ENCODE measurements around the gene ABAT. TPM values are rescaled to one million over a fixed set of nuclear protein-coding genes. Genes with fewer than 3 reads are reported as not detected.

ABAT gene
- total RNA-seq, 2 experiments from 2014 or later = 4.1 to 4.4 TPM

- Histone ChIP-seq H3K27me3 (ENCODE audit: control insufficient read depth in 1 of 2, insufficient read depth in 2 of 2, low read length in 2 of 2) (no peaks in the 10 kb centered on the region), H3K4me1 (ENCODE audit: insufficient read depth, low read length) (no peaks in the 10 kb centered on the region), H3K9me3 (ENCODE audit: control insufficient read depth in 1 of 2, insufficient read depth in 1 of 2, low read length in 2 of 2) (no peaks in the 10 kb centered on the region), H3K27ac (ENCODE audit: low read depth in 1 of 2, low read length in 2 of 2) (no peak overlapping the region), H3K4me3 (ENCODE audit: low read length) (no peak overlapping the region), H3K36me3 (ENCODE audit: insufficient read depth, low read length) (peaks cover 4% of the 10 kb centered on the region)
- ATAC-seq (ENCODE audit: poor library complexity) (no peak), DNase-seq (no peak)
- intact Hi-C loops (cut with DNase I, micrococcal nuclease) = no loop called here
- no peaks in the 10 kb centered on the region for H3K4me1 Mint-ChIP-seq (ENCODE audit: low read depth)
- no peak overlapping the region for H3K4me3 Mint-ChIP-seq
- ChIA-PET POLR2A (no interaction called here), CTCF (no interaction called here)
- H3K36me3 Mint-ChIP-seq (ENCODE audit: low read depth) = peaks cover 37% of the 10 kb centered on the region
- no peaks in the 10 kb centered on the region for H3K27me3 Mint-ChIP-seq
- TF ChIP-seq, protein P1, sequence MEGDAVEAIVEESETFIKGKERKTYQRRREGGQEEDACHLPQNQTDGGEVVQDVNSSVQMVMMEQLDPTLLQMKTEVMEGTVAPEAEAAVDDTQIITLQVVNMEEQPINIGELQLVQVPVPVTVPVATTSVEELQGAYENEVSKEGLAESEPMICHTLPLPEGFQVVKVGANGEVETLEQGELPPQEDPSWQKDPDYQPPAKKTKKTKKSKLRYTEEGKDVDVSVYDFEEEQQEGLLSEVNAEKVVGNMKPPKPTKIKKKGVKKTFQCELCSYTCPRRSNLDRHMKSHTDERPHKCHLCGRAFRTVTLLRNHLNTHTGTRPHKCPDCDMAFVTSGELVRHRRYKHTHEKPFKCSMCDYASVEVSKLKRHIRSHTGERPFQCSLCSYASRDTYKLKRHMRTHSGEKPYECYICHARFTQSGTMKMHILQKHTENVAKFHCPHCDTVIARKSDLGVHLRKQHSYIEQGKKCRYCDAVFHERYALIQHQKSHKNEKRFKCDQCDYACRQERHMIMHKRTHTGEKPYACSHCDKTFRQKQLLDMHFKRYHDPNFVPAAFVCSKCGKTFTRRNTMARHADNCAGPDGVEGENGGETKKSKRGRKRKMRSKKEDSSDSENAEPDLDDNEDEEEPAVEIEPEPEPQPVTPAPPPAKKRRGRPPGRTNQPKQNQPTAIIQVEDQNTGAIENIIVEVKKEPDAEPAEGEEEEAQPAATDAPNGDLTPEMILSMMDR (IDR thresholded peaks at IDR 0.05) = no peak
- no peak overlapping the region for H3K27ac Mint-ChIP-seq
- H3K9me3 Mint-ChIP-seq = no peaks in the 10 kb centered on the region
These were observed 89.5 kb downstream of the ABAT start for GRCh38 chr16:8763899-8764298.

- no peak overlapping the region for H3K4me3 Mint-ChIP-seq
- no peak overlapping the region for H3K4me3 ChIP-seq (ENCODE audit: low read length)
- ChIA-PET CTCF (no interaction called here), POLR2A (no interaction called here)
- no peak overlapping the region for H3K27ac Mint-ChIP-seq
- no peak for ATAC-seq (ENCODE audit: poor library complexity)
- H3K36me3 ChIP-seq (ENCODE audit: insufficient read depth, low read length) = peaks cover 4% of the 10 kb centered on the region
- no peaks in the 10 kb centered on the region for H3K4me1 ChIP-seq (ENCODE audit: insufficient read depth, low read length)
- no peak for DNase-seq
- no peak overlapping the region for H3K27ac ChIP-seq (ENCODE audit: low read depth in 1 of 2, low read length in 2 of 2)
- no peaks in the 10 kb centered on the region for H3K27me3 Mint-ChIP-seq
- no peaks in the 10 kb centered on the region for H3K9me3 Mint-ChIP-seq
- intact Hi-C loops (cut with DNase I, micrococcal nuclease) = no loop called here
- no peaks in the 10 kb centered on the region for H3K4me1 Mint-ChIP-seq (ENCODE audit: low read depth)
- H3K27me3 ChIP-seq (ENCODE audit: control insufficient read depth in 1 of 2, insufficient read depth in 2 of 2, low read length in 2 of 2) = no peaks in the 10 kb centered on the region
- TF ChIP-seq, protein P1 (IDR thresholded peaks at IDR 0.05) = no peak
- H3K36me3 Mint-ChIP-seq (ENCODE audit: low read depth) = peaks cover 37% of the 10 kb centered on the region
- no peaks in the 10 kb centered on the region for H3K9me3 ChIP-seq (ENCODE audit: control insufficient read depth in 1 of 2, insufficient read depth in 1 of 2, low read length in 2 of 2)
These were observed 90.3 kb downstream of the ABAT start for GRCh38 chr16:8764525-8765250.

DNA sequence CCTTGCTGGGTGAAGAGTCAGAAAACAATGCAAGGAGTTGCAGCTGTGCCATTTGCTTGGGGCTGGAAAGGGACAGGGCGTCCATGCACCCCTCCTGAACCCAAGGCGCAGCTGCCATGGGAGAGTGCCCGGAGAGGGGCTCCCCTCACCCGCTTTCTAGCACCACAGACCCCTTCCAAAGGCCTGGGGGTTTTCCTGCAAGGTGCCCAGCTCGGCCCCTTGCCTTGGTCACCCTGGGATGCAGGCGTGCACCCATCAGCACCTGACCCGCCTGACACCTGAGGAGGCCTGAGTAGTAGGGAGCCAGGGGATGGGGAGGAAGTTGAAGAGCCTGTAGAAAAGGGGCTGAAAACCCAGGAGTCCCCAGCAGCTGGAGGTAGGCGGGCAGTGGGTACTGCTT, 92.8 kb downstream of the ABAT start:
- intact Hi-C loops (cut with DNase I, micrococcal nuclease) = no loop called here
- TF ChIP-seq, protein P1 (IDR thresholded peaks at IDR 0.05) = no peak
- POLR2A ChIA-PET = no interaction called here
- no peaks in the 10 kb centered on the region for H3K27me3 Mint-ChIP-seq
- ATAC-seq (ENCODE audit: poor library complexity) (no peak), DNase-seq (no peak)
- Histone ChIP-seq H3K4me3 (ENCODE audit: low read length) (no peak overlapping the region), H3K27ac (ENCODE audit: low read depth in 1 of 2, low read length in 2 of 2) (no peak overlapping the region), H3K9me3 (ENCODE audit: control insufficient read depth in 1 of 2, insufficient read depth in 1 of 2, low read length in 2 of 2) (no peaks in the 10 kb centered on the region), H3K4me1 (ENCODE audit: insufficient read depth, low read length) (no peaks in the 10 kb centered on the region), H3K27me3 (ENCODE audit: control insufficient read depth in 1 of 2, insufficient read depth in 2 of 2, low read length in 2 of 2) (no peaks in the 10 kb centered on the region), H3K36me3 (ENCODE audit: insufficient read depth, low read length) (peaks cover 4% of the 10 kb centered on the region)
- no peak overlapping the region for H3K4me3 Mint-ChIP-seq
- peaks cover 31% of the 10 kb centered on the region for H3K36me3 Mint-ChIP-seq (ENCODE audit: low read depth)
- no peak overlapping the region for H3K27ac Mint-ChIP-seq
- no peaks in the 10 kb centered on the region for H3K9me3 Mint-ChIP-seq
- no peaks in the 10 kb centered on the region for H3K4me1 Mint-ChIP-seq (ENCODE audit: low read depth)
- CTCF ChIA-PET = no interaction called here
